ENCODE results near the gene PCNX4.
"Not testable (repeated sequence)": the region's sequence is repeated elsewhere in the genome, so short reads cannot be mapped to it uniquely, and the experiment has no call there.

PCNX4 gene

DNA sequence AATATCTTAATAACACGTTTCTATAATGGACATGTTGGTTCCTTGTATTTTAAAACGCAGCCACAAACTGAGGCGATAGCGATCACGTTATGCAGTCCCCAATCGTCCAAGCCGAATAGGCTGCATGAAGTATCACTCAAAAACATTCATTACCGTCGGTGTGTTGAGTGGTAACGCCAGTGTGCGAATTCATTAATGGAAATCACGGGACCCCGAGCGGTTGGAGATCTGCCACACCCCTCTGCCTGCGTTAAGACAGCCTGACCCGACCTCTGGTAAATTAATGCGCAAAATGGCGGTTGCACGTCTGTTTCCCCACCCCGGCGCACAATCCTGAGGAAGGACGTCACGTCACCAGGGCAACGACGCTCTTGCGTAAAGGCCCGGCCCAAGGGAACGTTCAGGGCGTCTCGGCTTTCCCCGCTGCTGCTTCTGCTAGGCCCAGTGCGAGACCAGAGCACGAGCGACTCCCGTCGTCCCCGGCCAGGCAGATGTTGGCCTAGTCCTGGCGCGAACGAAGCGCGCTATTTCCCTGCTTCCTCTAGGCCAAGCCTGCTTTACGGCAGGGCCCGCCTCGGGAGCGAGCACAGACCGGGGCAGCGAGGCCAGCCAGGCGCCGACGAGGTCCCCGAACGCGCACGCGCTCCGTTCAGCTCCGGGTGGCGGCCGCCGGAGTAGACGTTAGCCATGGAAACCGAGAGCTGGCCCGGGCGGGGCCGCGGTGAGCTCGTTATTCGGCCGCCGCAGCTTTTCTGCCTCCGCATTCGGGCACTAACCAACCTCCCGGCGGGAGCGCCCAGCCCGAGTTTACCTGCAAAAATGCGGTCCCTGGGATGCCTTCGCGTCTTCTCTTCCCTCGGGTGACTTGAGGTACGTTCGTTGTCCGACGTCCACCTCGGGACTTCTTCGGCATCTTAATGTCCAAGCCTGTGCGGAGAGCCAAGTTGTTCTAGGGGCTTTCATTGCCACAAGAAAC, at the start of gene PCNX4:
Gene PCNX4, plus strand, starts transcription at position 374 of the 976 bp plus-strand sequence. CDS start 15,716 bp downstream, outside the sequence.
- DNase-seq, result peak; percentile 98

DNA sequence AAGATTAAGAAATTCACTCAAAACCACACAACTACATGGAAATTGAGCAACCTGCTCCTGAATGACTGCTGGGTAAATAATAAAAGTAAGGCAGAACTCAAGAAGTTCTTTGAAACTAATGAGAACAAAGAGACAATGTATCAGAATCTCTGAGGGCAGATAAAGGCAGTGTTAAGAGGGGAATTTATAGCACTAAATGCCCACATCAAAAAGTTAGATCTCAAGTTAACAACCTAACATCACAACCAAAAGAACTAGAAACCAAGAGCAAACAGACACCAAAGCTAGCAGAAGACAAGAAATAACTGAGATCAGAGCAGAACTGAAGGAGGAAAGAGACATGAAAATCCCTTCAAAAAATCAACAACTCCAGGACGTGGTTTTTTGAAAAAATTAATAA, 43.7 kb upstream of the PCNX4 start:
- not testable (repeated sequence) for DNase-seq

DNA sequence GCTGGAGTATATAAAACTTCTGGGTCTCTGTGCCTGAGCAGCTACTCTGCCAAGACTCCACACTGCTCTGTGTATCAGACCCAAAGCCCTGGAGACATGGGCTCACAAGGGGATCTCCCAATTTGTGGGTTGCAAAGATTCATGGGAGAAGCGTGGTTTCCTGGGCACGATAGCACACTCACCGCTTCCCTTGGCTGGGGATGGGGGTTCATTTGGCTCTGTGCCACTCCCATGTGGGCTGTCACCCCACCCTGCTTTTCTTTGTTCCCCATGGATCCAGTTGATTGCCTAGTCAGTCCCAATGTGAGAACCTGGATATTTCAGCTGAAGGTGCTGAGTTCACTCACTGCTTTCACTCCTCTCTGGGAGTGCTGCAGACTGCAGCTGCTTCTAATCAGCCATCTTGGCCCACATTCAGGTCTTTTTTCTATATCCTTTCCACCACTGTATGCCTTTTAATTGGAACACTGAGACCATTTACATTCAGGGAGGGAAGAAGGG, 40.0 kb upstream of the PCNX4 start:
- DNase-seq, result no peak

DNA sequence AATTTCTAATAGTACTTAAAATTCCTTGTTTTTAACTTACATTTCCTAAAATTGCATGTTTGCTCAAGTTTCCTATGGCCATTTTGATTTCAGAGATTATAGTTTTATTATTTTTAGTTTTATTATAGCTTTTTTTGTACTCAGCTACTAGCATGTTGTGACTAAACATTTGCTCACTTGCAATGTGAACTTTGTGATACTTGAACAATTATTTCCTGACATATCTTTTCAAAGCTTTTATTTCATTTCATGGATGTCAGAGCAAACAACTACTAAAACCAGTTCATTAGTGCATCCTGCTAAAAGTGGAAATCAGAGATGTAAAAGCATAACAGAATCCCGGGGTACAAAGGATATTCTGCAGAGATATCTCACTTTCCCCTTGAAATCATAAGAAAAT, 33.6 kb upstream of the PCNX4 start:
- DNase-seq, result no peak

DNA sequence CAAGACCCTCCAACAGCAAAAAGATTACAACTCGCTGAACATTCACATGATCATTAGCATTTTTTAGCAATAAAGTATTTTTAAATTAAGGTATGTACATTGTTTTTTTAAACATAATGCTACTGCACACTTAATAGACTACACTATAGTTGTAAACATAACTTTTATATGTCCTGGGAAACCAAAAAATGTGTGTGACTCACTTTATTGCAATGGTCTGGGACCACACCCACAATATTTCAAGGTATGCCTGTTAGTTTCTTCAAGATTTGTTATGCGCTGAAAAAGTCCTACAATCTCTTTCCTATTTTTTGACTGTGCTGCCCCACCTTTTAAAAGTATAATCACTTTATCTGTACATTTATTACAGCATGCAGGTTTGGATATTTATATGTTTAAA, 30.4 kb upstream of the PCNX4 start:
- DNase-seq, result no peak

DNA sequence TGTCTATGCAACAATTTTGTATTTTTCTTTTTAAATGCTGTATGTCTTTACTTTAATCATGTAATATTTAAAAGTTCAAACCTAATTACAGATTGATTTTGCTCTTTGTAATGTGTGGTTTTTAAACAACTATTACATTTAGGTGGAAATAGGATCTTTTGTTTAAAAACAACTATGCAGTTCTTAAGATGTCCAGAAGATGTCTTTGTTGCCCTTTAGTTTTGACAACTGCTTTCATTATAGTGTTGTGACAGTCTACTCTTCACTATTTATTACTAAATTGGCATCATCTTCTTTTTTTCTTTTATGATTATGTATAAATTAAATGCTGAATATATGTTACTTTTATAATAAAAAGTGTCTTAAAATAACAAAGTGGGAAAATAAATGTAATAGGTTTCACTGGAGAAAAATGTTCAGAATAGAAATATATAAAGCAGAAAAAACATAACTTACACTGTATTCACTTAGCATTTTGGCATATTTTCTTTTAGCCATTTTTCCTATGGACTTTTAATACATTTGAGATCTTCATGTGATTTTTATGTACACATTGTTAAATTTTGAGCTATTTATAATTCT, 27.1 kb upstream of the PCNX4 start:
- no peak for DNase-seq

DNA sequence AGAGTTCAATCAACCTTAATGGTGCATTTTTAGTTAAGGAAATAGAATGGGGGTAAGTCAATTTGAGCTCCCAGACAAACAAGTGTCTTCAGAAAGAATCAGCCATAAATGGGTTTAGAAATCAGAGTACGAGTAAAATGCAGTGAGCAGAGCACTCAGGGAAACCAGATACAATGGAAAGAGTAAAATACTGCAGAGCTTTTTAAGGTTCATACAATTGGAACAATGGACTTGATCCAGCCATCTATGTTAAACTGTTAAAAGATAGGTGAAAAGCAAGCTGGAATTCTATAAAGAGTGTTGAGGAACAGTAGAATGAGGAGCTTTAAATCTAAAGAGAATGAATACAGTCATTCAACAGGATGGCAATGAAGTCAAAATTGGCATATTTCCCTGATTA, 23.8 kb upstream of the PCNX4 start:
- DNase-seq, result no peak

DNA sequence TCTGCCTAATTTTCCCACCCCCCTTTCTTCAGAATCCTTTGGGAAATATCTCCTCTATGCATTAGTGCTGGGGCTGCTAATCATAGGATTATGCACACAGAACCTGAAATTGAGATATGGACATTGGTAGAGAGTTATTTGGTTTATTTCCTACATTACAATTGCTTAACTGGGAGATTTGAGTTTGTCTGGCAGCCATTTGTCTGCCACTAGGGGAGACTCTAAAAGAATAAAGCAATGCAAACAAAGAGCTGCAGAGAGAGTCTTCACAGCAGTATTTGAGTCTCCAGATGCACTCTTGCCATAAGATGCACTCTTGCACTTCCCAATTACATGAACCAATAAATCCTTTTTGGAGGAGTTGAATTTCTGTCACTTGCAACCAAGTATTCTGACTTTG, 12.0 kb upstream of the PCNX4 start:
- DNase-seq, result no peak

DNA sequence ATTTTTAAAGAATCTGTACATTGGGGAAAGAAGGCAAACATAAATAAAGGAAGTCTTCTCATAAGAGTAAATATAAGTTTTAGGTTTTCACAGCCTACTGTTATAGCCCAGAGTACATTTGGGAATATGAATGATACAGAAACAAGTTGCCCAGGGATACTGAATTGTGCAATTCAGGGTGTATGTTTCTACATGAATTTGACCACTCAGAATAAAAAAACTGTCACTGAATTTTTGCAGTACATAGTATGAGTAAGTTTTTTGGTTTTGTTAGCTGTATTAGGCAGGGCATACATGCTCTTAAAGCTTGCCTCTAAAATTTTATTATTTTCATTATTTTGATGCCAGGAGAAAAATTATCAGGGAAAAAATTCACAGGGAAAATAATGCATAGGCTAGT, 6.6 kb upstream of the PCNX4 start:
- no peak for DNase-seq

DNA sequence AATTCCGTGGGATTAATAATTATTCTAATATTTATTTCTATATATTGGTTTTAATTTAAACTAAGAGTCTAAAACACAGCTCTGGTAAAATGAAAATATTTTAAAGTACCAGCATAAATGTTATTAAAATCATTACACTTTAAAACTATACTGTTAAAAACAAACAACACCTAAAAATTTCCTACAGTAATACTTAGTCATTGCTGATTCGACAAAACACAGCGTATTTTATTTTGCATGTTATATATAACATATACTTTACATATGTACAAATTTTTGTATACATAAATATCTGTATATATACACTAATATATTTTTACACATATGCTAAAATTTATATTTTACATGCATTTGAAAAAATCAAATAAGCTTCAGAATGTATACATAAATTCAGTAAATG, 6.0 kb upstream of the PCNX4 start:
- no peak for DNase-seq

DNA sequence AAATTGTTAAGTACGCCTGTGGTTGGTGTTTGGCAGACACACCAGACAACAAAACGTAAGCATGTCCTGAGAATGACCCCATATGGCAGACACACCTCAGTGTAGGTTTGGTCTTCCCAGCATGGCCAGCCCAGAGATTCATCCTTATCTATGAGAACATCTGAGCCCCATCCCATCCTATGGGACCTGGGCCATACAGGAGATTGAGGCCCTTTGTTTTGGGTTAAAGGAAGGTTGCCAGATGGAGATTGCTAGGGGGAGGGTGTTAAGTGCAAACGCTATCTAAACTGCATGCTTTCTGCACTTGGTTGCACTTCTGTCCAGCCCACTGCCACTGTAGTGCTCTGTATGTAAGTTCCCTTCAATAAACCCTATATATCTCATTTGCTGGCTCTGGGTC, 4.1 kb upstream of the PCNX4 start:
- no peak for DNase-seq

DNA sequence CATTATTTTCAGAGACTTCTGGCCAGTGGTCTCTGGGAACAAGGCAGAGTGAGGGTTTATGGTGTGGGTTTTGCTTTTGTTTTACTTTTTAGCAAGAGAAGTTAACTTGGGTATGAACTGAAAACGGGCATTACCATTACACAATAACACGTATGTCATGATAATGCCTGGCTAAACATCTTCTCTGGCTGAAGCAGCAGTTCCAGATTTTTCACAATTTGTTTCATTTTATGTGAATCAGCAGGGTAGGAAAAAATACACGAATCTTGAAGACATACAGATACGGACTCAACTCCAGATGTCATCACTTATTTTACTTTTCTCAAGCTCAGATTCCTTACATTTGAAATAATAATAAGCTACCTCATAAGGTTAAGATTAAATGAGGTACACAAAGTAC, 2.5 kb upstream of the PCNX4 start:
- no peak for DNase-seq

DNA sequence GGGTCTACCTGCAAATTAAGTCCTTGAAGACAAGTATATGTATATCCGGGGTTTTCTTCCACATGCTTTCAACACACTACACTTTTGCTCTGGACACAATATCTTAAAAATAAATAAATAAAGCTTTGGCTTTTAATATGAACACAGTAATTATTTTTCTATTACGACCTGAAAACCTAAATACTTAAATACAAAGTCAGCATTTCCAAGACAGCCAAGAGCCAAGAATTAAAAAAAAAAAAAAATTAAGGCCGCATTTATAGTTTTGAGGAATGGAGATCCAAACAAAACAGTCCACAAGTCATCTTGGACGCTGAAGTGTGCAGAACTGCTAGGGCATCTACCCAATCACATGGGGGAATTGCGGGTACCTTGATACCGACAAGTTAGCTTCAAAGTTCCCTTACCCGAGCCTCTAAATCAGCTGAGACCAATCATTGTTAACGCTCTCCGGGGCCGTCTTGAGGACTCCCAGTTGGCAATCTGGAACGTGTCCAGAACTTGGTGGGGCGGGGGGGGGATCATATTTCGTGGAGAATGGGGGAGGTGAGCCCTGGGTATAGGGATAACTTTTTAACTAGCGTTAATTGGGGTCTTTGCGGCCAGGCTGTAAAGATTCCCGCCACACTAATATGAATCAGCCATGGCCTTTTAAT, 731 bp upstream of the PCNX4 start:
- DNase-seq, result peak; percentile 59

DNA sequence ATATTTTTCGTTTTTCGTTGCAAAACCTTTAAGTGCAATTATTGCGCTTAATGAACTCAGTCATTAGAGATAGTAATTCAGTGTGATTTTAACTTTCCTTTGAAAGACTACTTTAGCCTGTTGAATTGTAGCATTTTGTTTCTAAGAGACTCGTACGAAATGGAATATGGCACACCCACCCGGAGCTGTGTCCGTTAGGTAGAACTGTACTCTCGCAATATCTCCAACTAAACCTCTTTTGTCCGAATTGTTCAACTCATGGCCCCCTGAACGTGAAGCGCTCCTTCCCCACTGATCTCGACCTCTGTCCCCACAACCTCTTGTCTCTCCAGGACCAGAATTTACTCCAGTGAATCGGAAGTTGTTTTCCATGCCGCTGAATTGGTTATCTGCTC, 800 bp downstream of the PCNX4 start:
- DNase-seq, result peak; percentile 55

DNA sequence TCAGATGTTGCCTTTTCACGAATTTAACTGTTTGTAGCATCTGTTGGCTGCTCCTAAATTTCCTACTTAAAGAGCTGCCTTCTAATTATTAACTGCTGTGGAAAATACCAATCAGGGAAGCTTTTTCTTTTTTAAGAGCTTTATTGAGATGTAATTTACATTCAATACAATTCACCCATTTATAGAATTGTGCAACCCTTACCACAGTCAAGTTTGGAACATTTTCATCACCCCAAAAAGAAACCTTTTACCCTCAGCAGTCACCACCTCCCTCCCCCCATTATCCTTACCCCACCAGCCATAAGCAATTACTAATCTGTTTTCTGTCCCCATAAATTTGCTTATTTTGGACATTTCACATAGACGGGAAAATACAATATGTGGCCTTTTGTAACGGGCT, 1.4 kb downstream of the PCNX4 start:
- no peak for DNase-seq

DNA sequence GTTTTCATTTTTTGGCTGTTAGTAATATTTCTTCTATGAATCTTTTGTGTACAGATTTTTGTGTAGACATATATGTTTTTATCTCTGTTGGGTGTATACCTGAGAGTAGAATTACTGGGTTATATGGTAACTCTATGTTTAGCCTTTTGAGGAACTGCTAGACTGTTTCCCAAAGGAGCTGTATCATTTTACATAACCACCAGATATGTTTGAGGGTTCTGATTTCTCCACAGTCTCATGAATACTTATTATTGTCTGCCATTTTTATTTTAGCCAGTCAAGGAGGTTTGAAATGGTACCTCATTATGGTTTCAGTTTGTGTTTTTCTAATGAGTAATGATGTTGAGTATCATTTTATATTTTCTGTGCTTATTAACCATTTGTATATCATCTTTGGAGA, 1.9 kb downstream of the PCNX4 start:
- DNase-seq, result no peak

DNA sequence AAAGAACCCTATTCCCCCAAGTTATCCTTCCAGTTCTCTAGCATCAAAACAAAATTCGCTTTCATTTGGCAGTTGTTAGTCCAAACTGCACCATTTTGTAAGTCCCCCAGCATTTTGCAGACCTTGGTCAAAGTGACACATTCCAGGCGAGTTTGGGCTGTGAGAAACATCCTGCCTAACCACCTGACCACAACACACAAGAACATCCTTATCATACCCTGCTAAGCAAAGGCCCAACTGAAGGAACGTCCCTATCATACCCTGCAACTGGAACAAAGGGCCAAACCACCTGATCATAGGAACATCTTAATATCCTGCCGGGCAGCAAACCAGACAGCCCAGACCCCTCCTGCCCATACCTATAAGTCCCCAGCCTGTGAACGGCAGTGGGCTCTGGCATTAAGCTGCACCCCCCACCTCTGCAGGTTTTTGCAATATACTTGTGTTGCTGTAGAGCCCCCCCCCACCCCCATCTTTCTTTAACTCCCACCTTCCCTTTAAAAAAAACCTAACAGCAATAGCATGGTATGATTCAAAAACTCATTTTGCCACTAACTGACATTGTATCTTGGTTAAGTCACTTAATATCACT, 2.7 kb downstream of the PCNX4 start:
- peak; percentile 92 for DNase-seq

DNA sequence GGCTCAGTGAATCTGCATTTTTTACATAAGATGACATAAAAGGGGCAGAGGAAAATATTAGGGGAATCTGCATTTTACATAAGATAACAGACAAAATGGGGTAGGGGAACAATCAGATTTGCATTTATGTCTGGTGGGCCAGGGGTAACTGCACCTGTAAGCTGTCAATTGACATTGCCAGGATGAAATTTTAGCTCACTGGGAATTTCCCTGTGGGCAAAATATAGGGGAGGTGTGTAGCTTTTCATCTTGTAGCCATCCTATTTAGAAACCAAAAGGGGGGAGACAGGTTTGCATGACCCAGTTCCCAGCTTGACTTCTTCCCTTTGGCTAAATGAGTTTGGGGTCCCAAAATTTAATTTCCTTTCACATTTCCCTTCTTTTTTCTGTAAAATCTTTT, 3.5 kb downstream of the PCNX4 start:
- DNase-seq, result no peak

DNA sequence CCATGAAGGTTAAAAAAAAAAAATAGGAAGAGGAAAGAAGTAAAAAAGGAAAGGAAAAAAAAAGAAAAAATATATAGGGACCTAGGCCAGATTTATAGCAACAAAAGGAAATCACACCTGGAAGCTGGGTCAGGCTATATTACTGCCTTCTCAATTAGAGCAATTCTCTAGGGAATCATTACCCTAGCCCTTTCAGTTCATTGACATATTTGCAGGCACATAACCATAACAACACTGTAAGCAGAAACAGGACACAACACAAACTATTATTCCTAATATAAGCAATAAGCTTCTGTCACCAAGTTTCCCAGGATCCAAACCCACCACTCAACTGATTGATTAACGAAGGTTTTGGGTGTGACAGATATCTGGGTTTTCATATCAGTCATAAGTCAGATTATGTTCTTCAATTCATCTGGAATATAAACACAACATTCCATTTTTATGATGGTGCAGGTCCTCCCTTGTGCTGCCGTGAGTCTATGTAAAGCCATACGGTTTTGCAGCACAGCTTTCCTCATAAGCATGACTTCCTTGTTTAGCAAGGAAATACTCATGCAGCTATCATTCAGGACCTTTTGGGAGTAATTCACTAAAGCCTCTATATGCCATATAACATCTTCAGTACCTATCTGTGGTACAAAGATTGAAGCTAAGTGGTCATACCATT, 4.2 kb downstream of the PCNX4 start:
- no peak for DNase-seq

DNA sequence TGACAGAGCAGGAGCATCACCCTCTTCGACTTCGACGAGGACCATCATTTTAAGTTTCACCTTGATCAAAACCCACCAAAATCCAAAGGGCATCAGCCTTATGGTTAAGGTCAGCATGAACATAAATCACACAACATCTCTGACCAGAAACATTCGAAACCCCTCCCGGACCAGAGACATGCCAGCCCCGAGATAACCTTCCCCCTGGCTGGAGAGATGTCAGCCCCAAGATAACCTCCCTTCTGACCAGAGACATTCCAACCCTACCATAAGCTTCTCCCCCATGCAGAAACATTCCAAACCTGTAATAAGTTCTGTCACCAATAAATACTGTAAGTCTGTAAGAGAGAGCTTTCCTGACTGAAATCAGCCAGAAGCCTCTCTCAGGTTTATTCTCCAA, 6.3 kb downstream of the PCNX4 start:
- DNase-seq, result no peak

DNA sequence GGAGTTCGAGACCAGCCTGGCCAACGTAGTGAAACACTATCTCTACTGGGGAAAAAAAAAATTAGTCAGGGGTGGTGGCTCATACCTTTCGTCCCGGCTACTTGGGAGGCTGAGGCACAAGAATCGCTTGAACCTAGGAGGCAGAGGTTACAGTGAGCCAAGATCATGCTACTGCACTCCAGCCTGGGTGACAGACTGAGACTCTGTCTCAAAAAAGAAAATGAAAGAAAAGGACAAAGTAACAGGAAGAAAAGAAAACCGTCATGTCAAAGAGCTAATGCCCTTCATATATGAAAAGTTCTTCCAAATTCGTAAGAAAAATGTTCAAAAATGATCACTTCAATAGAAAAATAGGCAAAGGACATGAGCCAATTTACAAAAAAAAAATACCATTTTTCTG, 8.1 kb downstream of the PCNX4 start:
- DNase-seq, result not testable (repeated sequence)

DNA sequence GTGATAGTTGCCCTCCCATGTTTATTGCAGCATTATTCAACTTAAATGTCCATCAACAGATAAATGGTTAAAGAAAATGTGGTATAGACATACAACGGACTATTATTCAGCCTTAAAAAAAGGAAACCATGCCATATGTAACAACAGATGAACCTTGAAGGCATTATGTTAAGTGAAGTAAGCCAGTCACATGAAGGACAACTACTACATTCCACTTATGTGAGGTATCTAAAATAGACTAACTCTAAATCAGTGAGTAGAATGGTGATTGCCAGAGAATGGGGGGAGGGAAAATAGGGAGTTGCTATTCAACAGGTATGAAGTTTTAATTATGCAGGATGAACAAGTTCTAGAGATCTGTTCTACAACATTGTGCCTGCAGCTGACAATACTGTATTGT, 10.1 kb downstream of the PCNX4 start:
- no peak for DNase-seq

DNA sequence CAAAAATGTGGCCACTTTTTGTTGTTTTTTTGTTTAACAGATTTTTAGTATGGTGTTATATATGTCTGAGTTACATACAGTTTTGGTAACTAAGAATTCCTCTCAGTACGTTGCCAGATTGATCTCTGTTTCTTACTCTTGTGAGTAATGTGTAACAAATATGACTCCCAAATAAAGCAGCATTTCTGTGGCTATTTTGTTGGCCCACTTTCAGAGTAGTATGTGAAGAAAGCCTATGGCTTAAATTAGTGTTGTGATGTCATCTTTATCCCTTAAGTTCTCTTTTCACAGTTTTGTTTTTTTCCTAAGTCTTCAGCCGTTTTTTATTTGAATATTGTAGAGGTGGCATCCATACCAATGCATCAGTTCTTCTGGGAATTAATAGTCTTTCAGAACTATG, 10.7 kb downstream of the PCNX4 start:
- DNase-seq, result no peak
